Measurements from ENCODE around the gene DHRSX. TPM values are rescaled to one million over a fixed set of nuclear protein-coding genes. Genes with fewer than 3 reads are reported as not detected.

The DHRSX gene
- polyA plus RNA-seq, 2 of the 4 experiments (the other 2 are of a cell fraction): 32.1 to 56.3 TPM

GRCh38 chrX:2502120-2502667 lies 1.4 kb upstream of the DHRSX start:
- peak overlapping the region; percentile 81 for H3K4me2 ChIP-seq
- DNase-seq (ENCODE audit: low read depth in 1 of 2, low spot score in 1 of 2) (no peak), FAIRE-seq (no peak), ATAC-seq (peak in 1 of 2 experiments; percentile 8; a peak in 2 of 6 replicates)
- peaks cover 41% of the 10 kb centered on the region for H3K4me1 ChIP-seq
- WGBS (ENCODE audit: missing lambda C conversion rate): 69% methylated on average over 2 of the region's 5 CpGs
- no peaks in the 10 kb centered on the region for H3K9me3 ChIP-seq
- TF ChIP-seq USF2 (IDR thresholded peaks at IDR 0.05): no peak
- TF ChIP-seq, protein P1, sequence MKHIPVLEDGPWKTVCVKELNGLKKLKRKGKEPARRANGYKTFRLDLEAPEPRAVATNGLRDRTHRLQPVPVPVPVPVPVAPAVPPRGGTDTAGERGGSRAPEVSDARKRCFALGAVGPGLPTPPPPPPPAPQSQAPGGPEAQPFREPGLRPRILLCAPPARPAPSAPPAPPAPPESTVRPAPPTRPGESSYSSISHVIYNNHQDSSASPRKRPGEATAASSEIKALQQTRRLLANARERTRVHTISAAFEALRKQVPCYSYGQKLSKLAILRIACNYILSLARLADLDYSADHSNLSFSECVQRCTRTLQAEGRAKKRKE (CRISPR knock-in tag; IDR thresholded peaks at IDR 0.05; ENCODE audit: low read depth): no peak
- no peak for TF ChIP-seq ESRRA (IDR thresholded peaks at IDR 0.05; ENCODE audit: borderline replicate concordance, low read length)
- no peak for TF ChIP-seq NR3C1 (IDR thresholded peaks at IDR 0.05)
- no peak for TF ChIP-seq CHD2 (IDR thresholded peaks at IDR 0.05; ENCODE audit: low read length, partially characterized antibody)
- no peak for TF ChIP-seq RCOR1 (IDR thresholded peaks at IDR 0.05; ENCODE audit: low read depth, low read length)
- CTCF ChIA-PET: no interaction called here
- POLR2A ChIA-PET: no interaction called here
- H3K27ac ChIP-seq: peak overlapping the region; percentile 96 to 100
- no peak overlapping the region for H3K4me3 ChIP-seq

- no peak overlapping the region for H3K4me3 ChIP-seq
- CTCF ChIA-PET: no interaction called here
- peaks cover 45% of the 10 kb centered on the region for H3K4me1 ChIP-seq
- WGBS (ENCODE audit: missing lambda C conversion rate): 93% methylated on average over 2 of the region's 5 CpGs
- POLR2A ChIA-PET: no interaction called here
- H3K4me2 ChIP-seq: peak overlapping the region; percentile 81
- no peak for TF ChIP-seq HEYL (CRISPR knock-in tag; IDR thresholded peaks at IDR 0.05)
- TF ChIP-seq NR3C1 (IDR thresholded peaks at IDR 0.05): no peak
- no peak for TF ChIP-seq HMGXB4 (CRISPR knock-in tag; IDR thresholded peaks at IDR 0.05; ENCODE audit: borderline replicate concordance)
- no peak for TF ChIP-seq CHD4 (IDR thresholded peaks at IDR 0.05; ENCODE audit: borderline replicate concordance)
- TF ChIP-seq, protein P2, sequence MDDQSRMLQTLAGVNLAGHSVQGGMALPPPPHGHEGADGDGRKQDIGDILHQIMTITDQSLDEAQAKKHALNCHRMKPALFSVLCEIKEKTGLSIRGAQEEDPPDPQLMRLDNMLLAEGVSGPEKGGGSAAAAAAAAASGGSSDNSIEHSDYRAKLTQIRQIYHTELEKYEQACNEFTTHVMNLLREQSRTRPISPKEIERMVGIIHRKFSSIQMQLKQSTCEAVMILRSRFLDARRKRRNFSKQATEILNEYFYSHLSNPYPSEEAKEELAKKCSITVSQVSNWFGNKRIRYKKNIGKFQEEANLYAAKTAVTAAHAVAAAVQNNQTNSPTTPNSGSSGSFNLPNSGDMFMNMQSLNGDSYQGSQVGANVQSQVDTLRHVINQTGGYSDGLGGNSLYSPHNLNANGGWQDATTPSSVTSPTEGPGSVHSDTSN (IDR thresholded peaks at IDR 0.05): no peak
- no peak for TF ChIP-seq ZSCAN20 (CRISPR knock-in tag; IDR thresholded peaks at IDR 0.05)
- TF ChIP-seq RCOR1 (IDR thresholded peaks at IDR 0.05; ENCODE audit: low read depth, low read length): no peak
- TF ChIP-seq, protein P3, sequence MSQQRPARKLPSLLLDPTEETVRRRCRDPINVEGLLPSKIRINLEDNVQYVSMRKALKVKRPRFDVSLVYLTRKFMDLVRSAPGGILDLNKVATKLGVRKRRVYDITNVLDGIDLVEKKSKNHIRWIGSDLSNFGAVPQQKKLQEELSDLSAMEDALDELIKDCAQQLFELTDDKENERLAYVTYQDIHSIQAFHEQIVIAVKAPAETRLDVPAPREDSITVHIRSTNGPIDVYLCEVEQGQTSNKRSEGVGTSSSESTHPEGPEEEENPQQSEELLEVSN (IDR thresholded peaks at IDR 0.05; ENCODE audit: borderline replicate concordance, low read depth): no peak
- peak overlapping the region; percentile 96 to 100 for H3K27ac ChIP-seq
- no peak for FAIRE-seq
- no peak for ATAC-seq
- no peaks in the 10 kb centered on the region for H3K9me3 ChIP-seq
- no peak for DNase-seq (ENCODE audit: low read depth in 1 of 2, low spot score in 1 of 2)
Observed at GRCh38 chrX:2501559-2502102, 855 bp upstream of the DHRSX start.

- CTCF ChIA-PET: no interaction called here
- POLR2A ChIA-PET: no interaction called here
- Histone ChIP-seq H3K27ac (peak overlapping the region; percentile 96 to 100), H3K4me1 (peaks cover 45% of the 10 kb centered on the region), H3K9me3 (no peaks in the 10 kb centered on the region), H3K4me3 (peak overlapping the region; percentile 85), H3K4me2 (peak overlapping the region; percentile 81)
- 2% methylated on average over 23 of the region's 70 CpGs for WGBS (ENCODE audit: missing lambda C conversion rate)
- no peak for FAIRE-seq
- peak; percentile 62 to 73 for DNase-seq (ENCODE audit: low read depth in 1 of 2, low spot score in 1 of 2)
- peak; percentile 52 to 61 for ATAC-seq
- TF ChIP-seq BCL3 (IDR thresholded peaks at IDR 0.05) (no peak), FOSL2 (IDR thresholded peaks at IDR 0.05) (no peak), FOSL2 (CRISPR knock-in tag; IDR thresholded peaks at IDR 0.05) (peak; percentile 75), ZFP36 (IDR thresholded peaks at IDR 0.05; ENCODE audit: borderline replicate concordance, partially characterized antibody) (peak; percentile 96), TP53 (CRISPR knock-in tag; IDR thresholded peaks at IDR 0.05) (peak; percentile 71; the same call in 1 of the 2 replicates), NPAS2 (CRISPR knock-in tag; IDR thresholded peaks at IDR 0.05; ENCODE audit: borderline replicate concordance) (no peak), RARB (CRISPR knock-in tag; IDR thresholded peaks at IDR 0.05) (no peak), CBX8 (IDR thresholded peaks at IDR 0.05) (no peak), RNF2 (IDR thresholded peaks at IDR 0.05; ENCODE audit: borderline replicate concordance, low read depth) (no peak), ZNF302 (CRISPR knock-in tag; IDR thresholded peaks at IDR 0.05) (no peak), GATA3 (IDR thresholded peaks at IDR 0.05; ENCODE audit: borderline replicate concordance) (no peak), HDAC2 (IDR thresholded peaks at IDR 0.05) (no peak), EHF (CRISPR knock-in tag; IDR thresholded peaks at IDR 0.05) (no peak), MAFK (IDR thresholded peaks at IDR 0.05; ENCODE audit: partially characterized antibody) (no peak)
- TF ChIP-seq, protein P3 (IDR thresholded peaks at IDR 0.05; ENCODE audit: borderline replicate concordance, low read depth): no peak
Observed at GRCh38 chrX:2500091-2500802, 529 bp downstream of the DHRSX start.

Measured in A549 (cell line).